ENCODE results near the gene CCS. TPM values are rescaled to one million over a fixed set of nuclear protein-coding genes. Genes with fewer than 3 reads are reported as not detected.
A peak's percentile ranks its signal among the peaks of the same experiment; 100 is the strongest.

CCS gene
- total and polyA plus RNA-seq, 10 donors, result 32.8 to 161 (median 44.5) TPM

GRCh38 chr11:66616379-66617154, 23.6 kb downstream of the CCS start, which contains the start of gene RBM14:
RBM14 (plus strand) TSS chr11:66616630; CDS start chr11:66616721, 91 bp downstream.
- Histone ChIP-seq H3K36me3 (peaks cover 0 to 20% (median 2%) of the 10 kb centered on the region in 6 donors), H3K4me1 (peaks cover 30 to 70% (median 59%) of the 10 kb centered on the region in 6 donors), H3K27me3 (replicated peaks in 1 of 7) (no peaks in the 10 kb centered on the region), H3K4me3 (peak within 1 kb of the TSS; percentile 73 to 99 (median 93)), H3K9me3 (no peaks in the 10 kb centered on the region), H3K27ac (peak within 1 kb of the TSS; percentile 91 to 99 (median 96))
- TF ChIP-seq POLR2AphosphoS5 (IDR thresholded peaks at IDR 0.05) (peak; percentile 100), CTCF (IDR thresholded peaks at IDR 0.05 in 8 of 11, conservative IDR thresholded peaks at IDR 0.05 in 3 of 11) (peak in 2 of 11 experiments; percentile 3 to 28), POLR2A (IDR thresholded peaks at IDR 0.05) (peak; percentile 91 to 97 (median 97))
- intact Hi-C loops (cut with DNase I; ENCODE audit: low total_unique reads), result no loop called here
- peak; percentile 99 for DNase-seq
- WGBS, 5 donors, result 0 to 1% (median 0%) methylated on average over 25 to 90 of the region's 90 CpGs

DNA sequence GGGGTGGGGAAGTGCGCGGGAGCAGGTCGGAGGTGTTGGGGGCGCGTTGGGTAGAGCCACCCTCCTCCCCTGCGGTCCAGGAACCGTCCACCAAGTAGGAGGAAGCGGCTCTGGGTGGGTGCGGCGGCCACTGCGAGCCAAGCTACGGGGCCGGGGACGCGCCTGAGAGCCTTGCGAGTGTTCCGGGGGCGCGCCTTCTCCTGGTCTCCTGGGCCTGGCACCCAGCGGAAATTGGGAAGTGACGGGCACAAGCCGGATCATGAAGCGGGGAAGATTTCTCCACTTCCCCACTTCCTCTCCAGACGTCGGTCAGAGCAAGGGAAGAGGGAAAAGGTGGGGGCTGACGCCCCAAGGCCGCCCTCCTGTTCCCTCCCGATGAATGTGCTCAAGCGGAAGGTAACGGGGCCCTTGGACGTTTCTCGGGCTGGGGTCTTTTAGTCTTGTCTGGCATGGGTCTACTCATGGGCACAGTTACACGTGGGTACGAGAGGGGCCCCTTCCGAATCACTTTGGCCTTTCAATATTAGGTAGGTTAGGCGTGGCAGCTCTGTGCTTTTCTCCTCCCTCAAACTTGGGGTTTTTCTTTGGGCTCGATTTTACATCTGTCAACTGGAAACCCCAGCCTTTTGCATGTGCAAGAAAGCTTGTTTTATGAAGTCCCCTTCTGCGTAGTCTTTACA, 24.3 kb downstream of the CCS start:
- Histone ChIP-seq H3K9me3 (no peaks in the 10 kb centered on the region), H3K4me3 (peak overlapping the region; percentile 73 to 99 (median 93)), H3K36me3 (peaks cover 0 to 27% (median 3%) of the 10 kb centered on the region in 6 donors), H3K27ac (peak overlapping the region; percentile 91 to 99 (median 96)), H3K27me3 (replicated peaks in 1 of 7) (no peaks in the 10 kb centered on the region), H3K4me1 (peaks cover 36 to 70% (median 59%) of the 10 kb centered on the region in 6 donors)
- DNase-seq, result peak; percentile 95
- intact Hi-C loops (cut with DNase I; ENCODE audit: low total_unique reads), result no loop called here
- no peak for TF ChIP-seq CTCF (IDR thresholded peaks at IDR 0.05 in 8 of 11, conservative IDR thresholded peaks at IDR 0.05 in 3 of 11)
- no peak for TF ChIP-seq POLR2A (IDR thresholded peaks at IDR 0.05)
- TF ChIP-seq POLR2AphosphoS5 (IDR thresholded peaks at IDR 0.05), result no peak
- WGBS, 5 donors, result 0 to 1% (median 1%) methylated on average over 25 to 38 of the region's 38 CpGs

DNA sequence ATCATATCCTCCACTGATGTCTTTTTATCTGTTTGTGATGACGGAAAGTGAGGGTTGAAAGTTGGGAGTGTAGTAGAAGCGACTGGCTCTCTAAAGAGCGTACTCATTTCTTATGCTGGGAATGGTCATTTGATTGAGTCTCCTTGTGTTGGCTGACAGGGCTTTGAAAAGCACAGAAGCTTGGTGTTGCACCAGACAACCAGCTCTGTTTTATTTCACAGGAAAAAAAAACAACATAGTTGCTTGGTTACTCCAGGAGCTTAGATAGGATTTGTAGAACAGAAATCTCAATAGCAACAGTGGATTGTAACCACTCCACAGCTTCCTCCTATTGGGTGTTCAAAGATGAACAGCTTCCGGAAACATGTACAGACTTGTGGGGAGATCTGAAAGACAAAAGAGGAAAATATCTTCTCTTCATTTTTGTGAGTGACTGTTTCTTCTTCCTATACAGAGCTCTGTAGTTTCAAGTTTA, 26.1 kb downstream of the CCS start:
- no peaks in the 10 kb centered on the region for H3K27me3 ChIP-seq (replicated peaks in 1 of 7)
- peaks cover 0 to 45% (median 11%) of the 10 kb centered on the region in 6 donors for H3K36me3 ChIP-seq
- intact Hi-C loops (cut with DNase I; ENCODE audit: low total_unique reads), result no loop called here
- WGBS, 5 donors, result 40 to 44% (median 43%) methylated on average over 4 of the region's 4 CpGs
- peaks cover 53 to 86% (median 77%) of the 10 kb centered on the region in 6 donors for H3K4me1 ChIP-seq
- H3K9me3 ChIP-seq, result no peaks in the 10 kb centered on the region
- H3K4me3 ChIP-seq, result peak overlapping the region; percentile 73 to 99 (median 93)
- TF ChIP-seq POLR2AphosphoS5 (IDR thresholded peaks at IDR 0.05), result no peak
- no peak for DNase-seq
- peak overlapping the region in 7 of 8 donors; percentile 26 to 99 (median 96) for H3K27ac ChIP-seq

DNA sequence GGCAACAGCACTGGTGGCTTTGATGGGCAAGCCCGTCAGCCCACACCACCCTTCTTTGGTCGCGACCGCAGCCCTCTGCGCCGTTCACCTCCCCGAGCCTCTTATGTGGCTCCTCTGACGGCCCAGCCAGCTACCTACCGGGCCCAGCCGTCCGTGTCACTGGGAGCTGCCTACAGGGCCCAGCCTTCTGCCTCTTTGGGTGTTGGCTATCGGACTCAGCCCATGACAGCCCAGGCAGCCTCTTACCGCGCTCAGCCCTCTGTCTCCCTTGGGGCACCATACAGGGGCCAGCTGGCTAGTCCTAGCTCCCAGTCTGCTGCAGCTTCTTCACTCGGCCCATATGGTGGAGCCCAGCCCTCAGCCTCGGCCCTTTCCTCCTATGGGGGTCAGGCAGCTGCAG, 31.5 kb downstream of the CCS start:
- intact Hi-C loops (cut with DNase I; ENCODE audit: low total_unique reads), result no loop called here
- peaks cover 3 to 96% (median 64%) of the 10 kb centered on the region in 6 donors for H3K36me3 ChIP-seq
- H3K27me3 ChIP-seq (replicated peaks in 1 of 7), result no peaks in the 10 kb centered on the region
- DNase-seq, result no peak
- TF ChIP-seq POLR2A (IDR thresholded peaks at IDR 0.05) (no peak), CTCF (IDR thresholded peaks at IDR 0.05 in 8 of 11, conservative IDR thresholded peaks at IDR 0.05 in 3 of 11) (no peak), POLR2AphosphoS5 (IDR thresholded peaks at IDR 0.05) (peak in 2 of 3 donors; percentile 25 to 52)
- no peak overlapping the region for H3K27ac ChIP-seq
- WGBS, 5 donors, result 82 to 94% (median 90%) methylated on average over 15 to 16 of the region's 16 CpGs
- peaks cover 38 to 100% (median 67%) of the 10 kb centered on the region in 6 donors for H3K4me1 ChIP-seq
- no peak overlapping the region for H3K4me3 ChIP-seq
- no peaks in the 10 kb centered on the region for H3K9me3 ChIP-seq

All from spleen (tissue), 11 donors.